ENCODE results near the gene RPL3. TPM values are rescaled to one million over a fixed set of nuclear protein-coding genes. Genes with fewer than 3 reads are reported as not detected.

RPL3 gene
- polyA plus RNA-seq, 1 donor (not counting 4 experiments of a cell fraction or from before 2014, with no cell fraction given): 2,538 TPM

- no peaks in the 10 kb centered on the region for H3K79me2 ChIP-seq (ENCODE audit: control insufficient read depth, insufficient read depth, low read length)
- H4K20me1 ChIP-seq (ENCODE audit: control insufficient read depth, extremely low read depth, insufficient read depth, low read length): no peaks in the 10 kb centered on the region
- H3K9ac ChIP-seq (ENCODE audit: control insufficient read depth, extremely low read depth, insufficient read depth, low read length): no peak overlapping the region
- dilution Hi-C loops (cut with MboI; ENCODE audit: extremely low pct_ligation_motif_present, low sequenced_read_pairs): no loop called here
- no peak overlapping the region for H2AFZ ChIP-seq (ENCODE audit: control insufficient read depth, low read length)
- H3K27ac ChIP-seq (ENCODE audit: control insufficient read depth, insufficient read depth, low read length): no peak overlapping the region
- no peak overlapping the region for H3K4me2 ChIP-seq (ENCODE audit: control insufficient read depth, extremely low read depth, insufficient read depth, low read depth, low read length)
- peaks cover 6% of the 10 kb centered on the region for H3K27me3 ChIP-seq (ENCODE audit: control insufficient read depth, extremely low read depth, insufficient read depth, low read length)
- no peaks in the 10 kb centered on the region for H3K36me3 ChIP-seq (ENCODE audit: control insufficient read depth in 2 of 2, extremely low read depth in 1 of 2, insufficient read depth in 2 of 2, low read length in 2 of 2)
- H3K4me1 ChIP-seq (ENCODE audit: control insufficient read depth, extremely low read depth, insufficient read depth, low read length): no peaks in the 10 kb centered on the region
- no peak for DNase-seq (ENCODE audit: low read depth, low spot score)
- FAIRE-seq: no peak
- no peaks in the 10 kb centered on the region for H3K9me1 ChIP-seq (ENCODE audit: control insufficient read depth, extremely low read depth, insufficient read depth, low read length)
- no peak for TF ChIP-seq EZH2 (IDR thresholded peaks at IDR 0.05; ENCODE audit: low read length)
- TF ChIP-seq, protein P1, sequence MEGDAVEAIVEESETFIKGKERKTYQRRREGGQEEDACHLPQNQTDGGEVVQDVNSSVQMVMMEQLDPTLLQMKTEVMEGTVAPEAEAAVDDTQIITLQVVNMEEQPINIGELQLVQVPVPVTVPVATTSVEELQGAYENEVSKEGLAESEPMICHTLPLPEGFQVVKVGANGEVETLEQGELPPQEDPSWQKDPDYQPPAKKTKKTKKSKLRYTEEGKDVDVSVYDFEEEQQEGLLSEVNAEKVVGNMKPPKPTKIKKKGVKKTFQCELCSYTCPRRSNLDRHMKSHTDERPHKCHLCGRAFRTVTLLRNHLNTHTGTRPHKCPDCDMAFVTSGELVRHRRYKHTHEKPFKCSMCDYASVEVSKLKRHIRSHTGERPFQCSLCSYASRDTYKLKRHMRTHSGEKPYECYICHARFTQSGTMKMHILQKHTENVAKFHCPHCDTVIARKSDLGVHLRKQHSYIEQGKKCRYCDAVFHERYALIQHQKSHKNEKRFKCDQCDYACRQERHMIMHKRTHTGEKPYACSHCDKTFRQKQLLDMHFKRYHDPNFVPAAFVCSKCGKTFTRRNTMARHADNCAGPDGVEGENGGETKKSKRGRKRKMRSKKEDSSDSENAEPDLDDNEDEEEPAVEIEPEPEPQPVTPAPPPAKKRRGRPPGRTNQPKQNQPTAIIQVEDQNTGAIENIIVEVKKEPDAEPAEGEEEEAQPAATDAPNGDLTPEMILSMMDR (optimal IDR thresholded peaks at IDR 0.05 in 1 of 3, IDR thresholded peaks at IDR 0.05 in 1 of 3, conservative IDR thresholded peaks at IDR 0.05 in 1 of 3; ENCODE audit: extremely low read depth in 1 of 3, insufficient read depth in 2 of 3, low read length in 3 of 3): no peak
- no peak overlapping the region for H3K4me3 ChIP-seq (ENCODE audit: control insufficient read depth in 2 of 3, extremely low read depth in 1 of 3, insufficient read depth in 2 of 3, low read depth in 1 of 3, low read length in 3 of 3)
- no peaks in the 10 kb centered on the region for H3K9me3 ChIP-seq (ENCODE audit: control insufficient read depth, low read depth, low read length)
Measured at GRCh38 chr22:39344046-39344390, 24.6 kb upstream of the RPL3 start.

GRCh38 chr22:39343259-39344045 is 24.0 kb upstream of the RPL3 start:
- Histone ChIP-seq H3K4me2 (ENCODE audit: control insufficient read depth, extremely low read depth, insufficient read depth, low read depth, low read length) (peak overlapping the region; percentile 30), H3K9me1 (ENCODE audit: control insufficient read depth, extremely low read depth, insufficient read depth, low read length) (no peaks in the 10 kb centered on the region), H3K27ac (ENCODE audit: control insufficient read depth, insufficient read depth, low read length) (no peak overlapping the region), H3K9me3 (ENCODE audit: control insufficient read depth, low read depth, low read length) (no peaks in the 10 kb centered on the region), H3K36me3 (ENCODE audit: control insufficient read depth in 2 of 2, extremely low read depth in 1 of 2, insufficient read depth in 2 of 2, low read length in 2 of 2) (no peaks in the 10 kb centered on the region), H3K79me2 (ENCODE audit: control insufficient read depth, insufficient read depth, low read length) (no peaks in the 10 kb centered on the region), H3K9ac (ENCODE audit: control insufficient read depth, extremely low read depth, insufficient read depth, low read length) (no peak overlapping the region), H3K27me3 (ENCODE audit: control insufficient read depth, extremely low read depth, insufficient read depth, low read length) (peaks cover 6% of the 10 kb centered on the region), H4K20me1 (ENCODE audit: control insufficient read depth, extremely low read depth, insufficient read depth, low read length) (no peaks in the 10 kb centered on the region), H3K4me3 (ENCODE audit: control insufficient read depth in 2 of 3, extremely low read depth in 1 of 3, insufficient read depth in 2 of 3, low read depth in 1 of 3, low read length in 3 of 3) (no peak overlapping the region), H2AFZ (ENCODE audit: control insufficient read depth, low read length) (no peak overlapping the region), H3K4me1 (ENCODE audit: control insufficient read depth, extremely low read depth, insufficient read depth, low read length) (no peaks in the 10 kb centered on the region)
- TF ChIP-seq EZH2 (IDR thresholded peaks at IDR 0.05; ENCODE audit: low read length): no peak
- TF ChIP-seq, protein P1 (optimal IDR thresholded peaks at IDR 0.05 in 1 of 3, IDR thresholded peaks at IDR 0.05 in 1 of 3, conservative IDR thresholded peaks at IDR 0.05 in 1 of 3; ENCODE audit: extremely low read depth in 1 of 3, insufficient read depth in 2 of 3, low read length in 3 of 3): peak; percentile 89 to 91 (median 91)
- DNase-seq (ENCODE audit: low read depth, low spot score) (no peak), FAIRE-seq (peak; percentile 90)
- dilution Hi-C loops (cut with MboI; ENCODE audit: extremely low pct_ligation_motif_present, low sequenced_read_pairs): no loop called here
